Skin of body (tissue), 2 donors: Measurements from ENCODE around the gene MEAK7. TPM values are rescaled to one million over a fixed set of nuclear protein-coding genes. Genes with fewer than 3 reads are reported as not detected.
"Not testable (repeated sequence)": the region's sequence is repeated elsewhere in the genome, so short reads cannot be mapped to it uniquely, and the experiment has no call there.

ENCODE experiments used
- DNase-seq: peaks from one replicate; lab custom pipeline; 2025; lab: John Stamatoyannopoulos, UW
- total RNA-seq: library from RNA; depleted of rRNA; stranded (reverse); fragments of >200 nt; gene quantifications from one replicate; pipeline ENCODE4 v1.2.3, GENCODE V29; 2014

MEAK7 gene
- total RNA-seq, 1 donor from 2014 or later: 12.2 TPM

DNA sequence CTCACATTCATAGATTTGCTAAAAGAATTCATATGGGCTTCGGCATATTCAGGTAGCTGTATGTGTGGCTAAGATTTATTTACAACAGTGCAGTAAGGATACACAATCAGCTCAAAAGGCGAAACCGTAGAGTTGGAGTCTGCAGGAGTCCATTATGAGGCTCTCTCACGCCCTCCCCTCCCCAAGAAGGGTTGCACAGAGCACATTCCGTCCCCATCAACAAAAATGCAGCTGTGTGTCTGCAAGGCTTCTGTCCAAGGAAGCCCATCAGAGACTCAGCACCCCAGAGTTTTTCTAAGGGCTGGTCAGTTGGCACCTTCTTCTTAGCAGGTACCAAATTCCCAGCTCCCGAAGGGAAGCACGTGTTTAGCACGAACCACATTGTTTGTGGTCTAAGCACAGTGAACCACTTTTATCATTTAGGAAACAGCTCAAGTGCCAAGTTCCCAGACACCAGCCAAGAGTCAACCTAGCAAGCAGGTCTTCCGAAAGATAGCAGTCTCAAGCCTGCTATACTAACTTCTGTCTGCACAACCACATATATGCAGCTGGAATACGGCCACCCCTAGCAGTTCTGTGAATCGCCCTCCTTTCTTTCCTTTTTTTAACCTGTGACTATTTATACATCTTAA, 28.5 kb upstream of the MEAK7 start:
- DNase-seq: no peak

DNA sequence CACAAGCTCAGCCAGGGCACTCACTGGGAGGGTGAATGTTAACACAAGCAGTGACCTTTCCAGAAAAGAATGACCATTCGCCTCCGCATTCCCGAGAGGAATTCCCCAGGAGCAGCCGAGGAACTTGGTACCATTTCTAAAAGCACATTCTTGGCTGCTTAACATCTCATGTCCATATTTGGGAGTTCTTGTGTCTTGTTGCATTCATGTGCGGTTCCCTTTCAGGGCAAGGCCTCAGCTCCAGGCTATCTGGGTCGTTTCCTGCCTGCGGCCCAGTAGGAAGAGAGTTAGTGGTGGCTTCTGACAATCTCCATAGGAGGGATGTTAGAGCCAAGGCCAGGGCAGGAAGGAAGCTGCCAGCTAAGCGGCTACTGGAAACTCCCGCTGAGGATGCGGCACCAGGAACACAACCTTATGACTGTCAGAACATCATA, 27.8 kb upstream of the MEAK7 start:
- peak; percentile 88 for DNase-seq

DNA sequence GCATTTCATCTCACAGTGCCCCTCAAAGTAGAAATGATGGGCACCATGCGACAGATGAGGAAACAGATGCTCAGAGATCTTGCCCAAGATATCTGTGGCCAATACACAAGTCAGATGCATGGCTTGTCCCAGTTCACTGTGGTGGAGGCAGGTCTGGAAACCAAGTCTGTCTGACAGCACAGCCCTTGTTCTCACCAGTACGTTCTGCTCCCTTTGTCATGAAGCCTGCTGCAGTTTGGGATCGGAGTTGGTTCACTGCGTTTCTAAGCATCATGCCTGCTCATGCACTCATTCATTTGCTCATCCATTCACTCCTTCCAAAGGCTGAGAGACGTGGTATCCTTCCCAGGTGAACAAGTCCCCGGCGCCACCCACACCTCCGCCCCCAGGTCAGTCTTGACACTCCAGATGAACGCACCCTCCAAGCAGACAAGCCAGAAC, 27.2 kb upstream of the MEAK7 start:
- DNase-seq: no peak

DNA sequence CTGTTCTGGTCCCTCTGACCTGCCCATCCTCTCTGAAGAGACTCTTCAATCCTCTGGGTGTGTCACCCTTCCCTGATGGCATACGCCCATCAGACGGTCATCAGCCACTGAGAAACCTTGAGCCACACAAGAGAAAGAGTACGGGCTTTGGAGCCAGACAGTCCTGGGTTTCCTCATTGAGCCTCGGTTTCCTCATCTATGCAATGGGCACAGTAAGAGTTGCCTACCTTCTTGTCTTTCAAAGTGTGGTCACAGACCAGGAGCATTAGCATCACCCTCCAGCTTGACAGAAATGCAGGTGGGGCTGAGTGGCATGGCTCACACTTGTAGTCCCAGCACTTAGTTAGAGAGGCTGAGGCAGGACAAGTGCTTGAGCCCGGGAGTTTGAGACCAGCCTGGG, 26.1 kb upstream of the MEAK7 start:
- no peak for DNase-seq

DNA sequence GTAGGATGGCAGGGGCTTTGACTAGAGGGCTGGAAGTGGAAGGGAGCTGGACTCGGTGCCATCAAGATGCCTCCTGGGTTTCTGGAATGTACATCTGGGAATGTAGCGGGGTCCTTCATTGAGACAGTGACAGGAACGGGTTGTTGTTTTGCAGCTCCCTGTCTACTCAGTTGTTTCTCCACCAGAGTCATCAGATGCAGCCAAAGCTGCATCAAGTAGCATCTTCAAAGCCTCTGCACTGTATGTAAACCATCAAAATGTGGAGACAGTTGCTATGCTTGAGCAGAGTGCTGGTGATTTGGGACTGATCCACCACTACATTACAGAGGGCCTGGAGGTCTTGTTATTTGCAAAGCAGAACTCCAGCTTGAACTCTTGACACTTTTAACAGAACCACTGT, 25.1 kb upstream of the MEAK7 start:
- no peak for DNase-seq

DNA sequence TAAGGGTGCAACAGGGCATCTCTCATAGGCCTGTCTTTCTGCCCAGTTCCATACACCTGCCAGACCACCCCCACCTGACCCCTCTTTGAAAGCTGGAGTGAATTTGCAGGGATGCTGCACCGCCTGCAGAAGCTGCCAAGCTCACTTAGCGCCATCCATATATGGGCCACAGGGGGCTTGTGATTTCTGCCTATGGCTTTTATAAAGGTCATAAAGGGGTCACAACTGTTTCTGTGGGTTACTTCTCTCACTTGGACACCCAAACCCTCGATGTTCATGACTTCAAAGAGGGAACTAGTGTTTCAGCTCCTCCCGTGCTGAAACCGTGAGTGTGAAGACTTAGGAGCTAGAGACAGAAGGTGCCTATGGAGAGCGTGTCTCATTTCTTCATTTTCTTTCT, 23.9 kb upstream of the MEAK7 start:
- no peak for DNase-seq

DNA sequence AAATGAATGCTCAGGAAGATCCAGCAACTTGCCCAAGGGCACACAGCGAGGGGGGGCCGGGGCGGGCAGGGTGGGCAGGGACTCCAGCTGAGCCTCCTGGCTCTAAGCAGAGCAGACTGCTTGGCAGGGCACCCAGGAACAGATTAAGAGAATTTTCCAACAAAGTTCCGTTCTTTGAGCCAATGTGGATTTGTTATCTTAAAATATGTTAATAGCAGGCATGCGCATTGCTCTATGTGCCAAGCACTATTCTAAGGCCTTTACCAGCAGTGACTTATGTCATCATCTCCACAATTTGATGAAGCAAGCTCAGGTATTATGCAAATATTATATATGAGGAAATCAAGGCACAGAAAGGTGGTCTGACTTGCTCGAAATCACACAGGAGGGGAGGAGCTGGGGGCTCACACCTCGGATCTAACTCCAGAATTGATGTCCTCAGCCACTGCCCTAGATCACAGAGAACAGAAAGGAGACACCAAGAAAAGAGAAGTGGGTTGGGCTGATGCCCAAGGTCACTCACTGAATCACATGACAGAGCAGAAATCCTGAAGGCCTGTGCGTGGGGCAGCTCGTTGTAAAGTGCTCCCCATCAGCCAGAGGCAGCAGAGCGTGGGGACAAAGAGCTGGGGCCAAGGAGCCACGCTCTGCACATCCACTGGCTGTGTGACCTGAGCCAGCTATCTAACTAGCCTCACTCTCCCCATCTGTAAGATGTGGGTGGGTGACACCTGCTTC, 23.2 kb upstream of the MEAK7 start:
- no peak for DNase-seq

DNA sequence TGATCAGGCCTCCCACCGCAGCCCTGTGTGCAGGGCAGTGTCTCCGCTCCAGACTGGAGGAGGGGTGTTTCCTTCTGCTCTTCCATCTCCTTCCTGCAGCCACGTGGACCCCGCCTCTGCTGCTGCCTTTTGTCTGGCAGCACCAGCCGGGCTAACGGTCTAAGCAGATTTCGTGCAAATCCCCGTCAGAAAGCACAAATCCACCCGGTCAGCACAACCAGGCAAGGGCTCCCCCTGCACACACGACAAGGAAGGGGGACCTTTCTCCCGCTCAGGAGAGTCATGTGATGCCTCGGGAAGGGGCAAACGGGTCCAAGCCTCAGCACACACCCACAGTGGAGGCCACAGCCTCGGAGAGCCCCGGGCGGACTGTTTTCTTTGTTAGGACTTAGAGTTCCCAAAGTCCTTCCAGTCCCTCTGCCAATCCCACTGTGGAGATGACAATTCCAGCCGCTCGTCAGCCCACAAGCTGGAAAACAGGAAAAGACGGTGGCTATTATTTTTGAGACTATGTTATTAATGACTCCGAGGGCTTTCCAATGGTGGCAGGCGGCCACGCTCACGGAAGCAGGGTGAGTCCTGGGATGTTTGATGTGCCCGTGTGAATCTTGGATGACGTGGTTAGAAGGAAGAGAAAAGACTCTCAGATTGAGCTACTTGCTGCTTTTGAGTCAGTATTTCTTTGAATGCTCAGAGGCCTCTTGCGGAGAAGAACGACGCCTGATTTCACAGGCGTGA, 22.5 kb upstream of the MEAK7 start:
- DNase-seq: no peak

DNA sequence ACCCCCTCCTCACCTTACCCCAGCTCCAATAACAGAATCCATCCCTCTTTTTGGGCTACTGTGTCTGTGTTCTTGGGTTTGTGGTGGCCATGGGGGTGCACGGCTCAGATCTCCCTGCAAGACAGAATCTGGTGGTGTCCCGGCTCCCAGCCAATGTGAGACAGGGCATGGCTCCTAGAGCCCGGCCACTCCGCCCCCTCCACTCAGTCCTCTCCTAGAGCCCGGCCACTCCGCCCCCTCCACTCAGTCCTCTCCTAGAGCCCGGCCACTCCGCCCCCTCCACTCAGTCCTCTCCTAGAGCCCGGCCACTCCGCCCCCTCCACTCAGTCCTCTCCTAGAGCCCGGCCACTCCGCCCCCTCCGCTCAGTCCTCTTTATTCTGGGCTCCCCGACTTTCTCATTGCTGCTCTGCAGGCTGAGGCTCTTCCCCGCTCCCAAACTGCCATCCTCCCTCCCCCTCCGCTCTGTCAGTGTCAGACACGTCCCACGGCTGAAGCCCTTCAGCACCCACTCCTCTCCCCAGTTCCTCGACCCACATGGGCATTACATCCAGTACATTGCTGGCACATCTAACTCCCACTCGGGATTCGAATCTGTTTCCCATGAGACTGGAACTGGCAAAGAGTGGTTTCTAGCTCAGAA, 20.6 kb upstream of the MEAK7 start:
- not testable (repeated sequence) for DNase-seq

DNA sequence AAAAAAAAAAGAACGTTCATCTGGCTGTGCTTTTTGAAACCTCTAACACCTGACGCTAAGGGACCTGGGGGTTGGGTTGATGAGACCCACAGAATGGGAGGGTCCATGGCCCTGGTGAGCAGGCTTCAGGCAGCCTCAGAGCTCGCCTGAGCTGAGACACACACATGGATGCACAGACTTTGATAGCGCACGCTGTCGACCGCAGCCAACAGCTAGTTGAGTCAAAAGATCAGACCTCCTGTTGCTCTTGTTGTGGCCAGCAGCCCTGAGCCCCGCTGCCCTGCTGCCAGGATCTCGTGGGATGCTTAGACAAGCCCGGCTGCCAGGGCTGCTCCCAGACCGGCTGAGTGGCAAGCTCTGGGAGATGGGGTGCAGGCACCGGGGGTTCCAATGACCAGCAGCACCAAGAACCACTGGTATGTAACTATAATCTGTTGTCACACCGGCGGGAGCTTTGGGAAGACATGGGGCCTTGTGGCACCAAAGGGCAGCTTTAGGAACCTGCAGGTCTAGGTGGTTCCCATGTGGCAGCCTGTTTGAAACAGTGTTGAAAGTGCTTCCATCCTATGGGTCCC, 20.0 kb upstream of the MEAK7 start:
- DNase-seq: no peak

DNA sequence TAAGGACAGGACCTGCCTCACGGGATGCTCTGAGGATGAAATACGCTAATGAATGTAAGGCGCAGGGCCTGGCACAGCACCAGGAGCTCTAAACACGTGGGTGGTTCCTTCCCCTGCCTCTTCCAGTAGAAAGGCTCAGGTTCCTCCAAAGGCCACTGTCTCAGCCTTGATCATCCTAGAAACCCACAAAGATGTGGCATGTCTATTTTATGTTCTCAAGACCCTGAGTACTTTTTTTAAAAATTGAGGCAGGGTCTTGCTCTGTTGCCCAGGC, 17.0 kb upstream of the MEAK7 start:
- no peak for DNase-seq

DNA sequence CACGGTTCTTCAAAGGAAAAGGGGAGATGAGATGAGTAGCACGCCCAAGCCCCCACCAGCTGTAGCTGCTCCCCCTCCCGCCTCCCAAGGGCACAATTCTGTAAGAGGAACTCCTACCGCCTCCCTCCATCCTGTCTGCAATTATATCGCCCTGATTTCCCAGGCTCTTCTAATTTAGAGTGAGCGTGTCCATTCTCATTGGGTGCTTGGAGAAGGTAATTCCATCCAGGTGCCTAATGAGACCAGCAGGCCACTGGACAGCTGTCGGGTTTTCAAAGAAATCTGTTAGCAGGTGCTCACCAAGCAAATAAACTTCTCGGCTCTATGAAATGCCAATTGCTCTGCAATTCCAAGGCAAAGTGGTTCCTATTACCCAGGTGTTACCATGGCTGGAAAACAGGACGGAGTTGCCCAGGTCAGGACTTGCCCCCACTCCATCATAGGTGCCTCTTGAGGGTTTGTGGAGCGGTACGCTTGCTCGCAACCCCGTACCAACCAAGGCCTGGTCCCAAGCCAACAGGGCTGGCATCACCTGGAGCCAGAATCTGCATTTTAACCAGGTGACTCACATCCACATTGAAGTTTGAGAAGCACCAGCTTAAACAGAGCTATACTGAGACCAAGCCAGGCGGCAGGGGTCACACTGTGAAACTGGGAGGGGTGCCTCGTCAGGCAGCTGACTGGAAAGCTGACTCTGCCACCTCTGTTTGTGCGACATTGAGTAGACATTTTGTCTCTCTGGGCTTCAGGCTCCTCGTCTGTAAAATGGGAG, 16.5 kb upstream of the MEAK7 start:
- DNase-seq: no peak

DNA sequence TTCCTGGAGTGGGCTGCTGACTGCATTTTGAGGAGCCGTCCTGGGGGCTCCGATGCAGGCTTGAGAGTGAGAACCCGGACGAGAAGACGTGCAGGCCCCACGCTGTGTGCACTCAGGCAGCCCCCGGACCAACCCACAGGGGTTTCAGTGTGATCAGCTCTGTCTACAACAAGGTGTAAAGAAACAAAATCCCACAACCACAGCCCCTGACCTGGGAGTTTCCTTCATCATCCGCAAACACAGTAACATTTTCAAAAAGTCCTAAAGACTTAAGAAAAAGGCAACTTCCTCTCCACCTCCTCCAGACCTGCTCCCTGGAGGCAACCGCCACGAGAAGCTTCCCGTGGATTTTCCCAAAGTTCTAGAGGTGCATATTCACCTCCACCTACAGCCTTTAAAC, 15.4 kb upstream of the MEAK7 start:
- DNase-seq: no peak

DNA sequence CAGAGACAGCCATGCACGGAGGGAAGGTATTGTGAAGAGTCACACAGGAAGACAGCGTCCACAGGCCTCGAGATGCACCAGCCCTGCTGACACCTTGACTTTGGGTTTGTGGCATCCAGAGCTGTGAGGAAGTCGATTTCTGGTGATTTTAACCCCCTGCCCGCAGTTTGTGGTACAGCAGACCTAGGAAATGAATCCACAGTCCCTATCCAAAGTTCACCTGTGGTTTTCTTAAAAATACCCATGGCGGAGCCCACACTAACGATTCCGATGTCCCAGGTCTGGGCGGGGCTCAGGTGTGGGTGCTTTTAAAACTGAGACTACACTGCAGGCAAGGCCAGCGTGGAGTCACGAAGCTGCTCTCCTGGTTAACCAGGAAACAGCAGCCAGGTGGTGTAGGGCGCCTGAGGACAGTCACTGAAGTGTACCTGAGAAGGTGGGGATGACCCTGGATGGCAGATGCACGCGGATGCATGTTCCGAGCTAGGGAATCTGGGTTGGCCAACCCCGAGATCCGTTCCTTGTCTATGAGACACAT, 14.4 kb upstream of the MEAK7 start:
- no peak for DNase-seq

DNA sequence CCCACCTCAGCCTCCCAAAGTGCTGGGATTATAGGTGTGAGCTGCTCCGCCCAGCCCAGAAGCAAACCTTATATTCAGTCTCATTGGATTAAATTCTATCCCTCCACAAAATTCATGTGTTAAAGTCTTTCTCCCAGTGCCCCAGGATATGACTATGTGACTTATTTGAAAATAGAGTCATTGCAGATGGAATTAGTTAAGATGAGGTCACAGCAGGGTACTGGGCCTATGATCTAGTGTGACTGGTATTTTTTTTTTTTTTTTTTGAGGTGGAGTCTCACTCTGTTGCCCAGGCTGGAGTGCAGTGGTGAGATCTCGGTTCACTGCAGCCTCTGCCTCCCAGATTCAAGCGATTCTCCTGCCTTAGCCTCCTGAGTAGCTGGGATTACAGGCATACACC, 13.8 kb upstream of the MEAK7 start:
- peak; percentile 18 for DNase-seq

DNA sequence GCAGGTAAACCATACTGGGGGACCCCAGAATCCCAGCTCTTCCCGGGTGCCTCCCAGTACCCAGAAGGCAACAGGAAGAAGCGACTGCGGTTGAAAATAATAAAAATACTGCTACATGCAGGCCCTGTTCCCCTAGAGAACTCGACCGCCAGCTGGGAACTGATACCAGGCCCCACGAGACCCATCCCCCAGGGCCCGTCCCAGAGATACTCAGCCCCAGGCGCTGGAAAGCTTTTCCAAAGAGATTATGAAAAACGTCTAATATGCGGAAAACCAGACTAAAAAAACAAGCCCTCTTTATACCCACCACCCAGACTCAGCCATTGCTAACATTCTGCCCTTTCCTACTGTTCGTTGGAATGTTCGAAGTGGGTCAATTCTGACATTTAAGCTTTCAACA, 12.9 kb upstream of the MEAK7 start:
- DNase-seq: no peak

DNA sequence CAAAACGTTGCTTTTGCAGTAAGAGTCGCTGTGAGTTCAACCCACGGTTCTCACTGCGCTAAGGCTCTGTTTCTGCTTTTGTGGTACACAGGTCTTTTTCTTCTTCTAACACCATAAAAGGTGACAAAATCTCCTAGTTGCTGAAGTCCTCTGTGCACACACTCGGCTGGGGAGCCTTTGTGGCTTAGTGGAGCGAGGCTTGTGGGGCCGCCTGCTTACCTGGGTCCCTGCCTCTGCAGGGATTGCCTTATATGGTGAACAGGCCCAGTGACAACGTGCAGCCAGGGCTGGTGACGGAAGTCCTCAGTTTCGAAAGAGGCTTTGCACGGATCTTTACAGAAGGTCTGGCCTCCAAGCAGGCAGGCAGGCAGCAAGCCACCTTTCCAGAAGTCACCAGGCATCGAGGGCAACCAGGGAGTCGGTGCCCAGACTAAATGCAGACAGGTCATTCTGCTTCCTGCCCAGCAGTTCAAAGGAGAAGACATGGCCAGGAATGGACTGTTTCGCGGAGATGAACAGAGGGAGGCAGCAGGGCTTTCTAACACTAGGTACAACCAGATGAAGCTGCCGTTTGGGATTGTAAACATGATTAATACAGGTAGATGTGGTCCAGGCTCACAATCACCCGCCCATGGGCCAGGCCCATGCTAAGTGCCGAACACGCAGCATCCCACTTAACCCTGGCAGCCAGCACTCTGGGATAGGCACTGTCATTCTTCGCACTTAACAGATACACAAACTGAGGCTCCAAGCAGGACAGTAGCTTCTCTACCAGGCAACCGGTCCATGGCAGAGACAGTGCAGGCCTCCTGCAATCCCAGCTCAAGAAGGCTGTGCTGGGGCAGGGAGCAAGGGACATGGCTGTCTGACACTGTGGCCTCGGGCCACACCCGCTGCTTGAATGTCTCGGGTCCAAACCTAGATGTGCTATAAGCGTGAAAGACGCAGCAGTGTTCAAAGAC, 10.7 kb upstream of the MEAK7 start:
- DNase-seq: no peak

DNA sequence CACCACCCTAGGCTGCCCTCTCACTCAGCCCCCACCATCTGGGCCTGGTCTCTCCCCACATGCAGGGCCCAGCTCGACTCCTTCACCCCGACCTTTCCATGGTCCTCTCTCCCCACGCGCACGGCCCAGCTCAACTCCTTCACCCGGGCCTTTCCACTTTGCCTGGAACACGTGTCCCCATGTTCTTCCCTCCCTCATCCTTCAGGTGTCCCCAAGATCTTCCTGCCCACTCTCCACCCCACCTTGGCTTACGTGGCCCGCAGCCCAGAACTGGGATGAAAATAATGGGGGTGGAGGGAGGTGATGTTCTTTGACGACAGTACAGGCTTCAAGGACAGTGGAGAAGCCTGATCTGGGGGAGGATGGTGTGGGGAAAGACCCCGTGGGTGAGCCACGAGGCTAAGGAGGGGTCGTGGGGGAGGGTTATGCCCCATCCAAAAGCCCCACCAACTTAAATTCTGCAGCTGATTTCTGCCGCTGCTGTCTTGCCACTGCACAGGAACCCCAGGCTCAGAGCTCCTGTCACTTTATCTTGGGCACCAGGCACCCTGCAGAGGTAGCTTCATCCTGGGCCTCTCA, 9.9 kb upstream of the MEAK7 start:
- no peak for DNase-seq

DNA sequence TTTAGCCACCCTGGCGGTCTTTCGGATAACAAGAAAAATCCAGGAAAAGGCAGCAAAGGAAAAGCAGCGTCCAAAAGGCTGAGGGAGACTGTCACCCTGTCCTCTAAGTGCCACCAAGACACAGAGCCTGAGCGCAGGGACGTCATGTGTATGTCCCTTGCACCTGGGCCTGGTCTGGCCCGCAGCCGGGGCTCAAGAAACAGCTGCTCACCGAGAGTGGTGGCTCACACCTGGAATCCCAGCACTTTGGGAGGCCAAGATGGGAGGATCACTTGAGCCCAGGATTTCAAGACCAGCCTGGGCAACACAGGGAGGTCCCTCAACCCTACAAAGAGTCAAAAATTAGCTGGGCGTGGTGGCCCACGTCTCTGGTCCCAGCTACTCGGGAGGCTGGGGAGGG, 9.2 kb upstream of the MEAK7 start:
- no peak for DNase-seq
